Hepatocyte (in vitro differentiated cells): ENCODE measurements around the gene PDRG1. TPM values are rescaled to one million over a fixed set of nuclear protein-coding genes. Genes with fewer than 3 reads are reported as not detected.

Source experiments
- DNase-seq: peaks from one replicate; pipeline ENCODE4 v3.0.0-alpha.2; 2016; ENCODE audit warnings: low spot score
- H2AFZ ChIP-seq: fragments of 200-600 bp; sonication (generic); 2 replicates; pipeline ENCODE4 v1.6.0; 2016; ENCODE audit warnings: antibody characterized with exemption, mild to moderate bottlenecking
- H3K27ac ChIP-seq: fragments of 200-600 bp; sonication (generic); 2 replicates; pipeline ENCODE4 v1.5.1; 2016; ENCODE audit warnings: mild to moderate bottlenecking
- H3K27me3 ChIP-seq: fragments of 200-600 bp; sonication (generic); 2 replicates; pipeline ENCODE4 v1.6.1; 2016
- H3K36me3 ChIP-seq: fragments of 200-600 bp; sonication (generic); replicated peaks from 2 replicates; pipeline ENCODE4 v1.5.1; 2016; ENCODE audit warnings: low read depth; ENCODE audit not compliant: insufficient read depth
- H3K4me1 ChIP-seq: fragments of 200-600 bp; sonication (generic); 2 replicates; pipeline ENCODE4 v1.5.1; 2016; ENCODE audit warnings: mild to moderate bottlenecking, moderate library complexity; ENCODE audit not compliant: insufficient read depth
- H3K4me2 ChIP-seq: fragments of 200-600 bp; sonication (generic); 2 replicates; pipeline ENCODE4 v1.6.0; 2016
- H3K4me3 ChIP-seq: fragments of 200-600 bp; sonication (generic); 2 replicates; pipeline ENCODE4 v1.5.1; 2016; ENCODE audit warnings: mild to moderate bottlenecking
- H3K79me2 ChIP-seq: fragments of 200-600 bp; sonication (generic); 2 replicates; pipeline ENCODE4 v1.6.0; 2017; ENCODE audit warnings: mild to moderate bottlenecking
- H3K9me2 ChIP-seq: fragments of 200-600 bp; sonication (generic); replicated peaks from 2 replicates; pipeline ENCODE4 v1.6.0; 2017; ENCODE audit warnings: mild to moderate bottlenecking; ENCODE audit not compliant: insufficient read depth
- H3K9me3 ChIP-seq: fragments of 200-600 bp; sonication (generic); 2 replicates; pipeline ENCODE4 v1.5.1; 2016; ENCODE audit warnings: low read depth, mild to moderate bottlenecking
- H4K20me1 ChIP-seq: fragments of 200-600 bp; sonication (generic); 2 replicates; pipeline ENCODE4 v1.6.0; 2016; ENCODE audit warnings: mild to moderate bottlenecking; ENCODE audit not compliant: insufficient read depth, poor library complexity, severe bottlenecking
- EZH2 ChIP-seq: fragments of 200-600 bp; sonication (generic); IDR thresholded peaks from 2 replicates; pipeline ENCODE4 v1.6.1; 2016; ENCODE audit warnings: antibody characterized with exemption, mild to moderate bottlenecking, borderline replicate concordance
- EZH2phosphoT487 ChIP-seq: fragments of 200-600 bp; sonication (generic); IDR thresholded peaks from one replicate; pipeline ENCODE4 v1.6.1; 2018; ENCODE audit warnings: antibody characterized with exemption, mild to moderate bottlenecking, low read depth, moderate library complexity; ENCODE audit not compliant: unreplicated experiment, severe bottlenecking
- WGBS: methylation state at CpG from one replicate; pipeline ENCODE4 v1.1.6; 2016; ENCODE audit warnings: low lambda C conversion rate; ENCODE audit errors: missing lambda C conversion rate; 5-methylcytosine and 5-hydroxymethylcytosine counted together
- polyA plus RNA-seq: library from polyadenylated mRNA; unstranded; fragments of >200 nt; fragmentation: Nextera tagmentation; extraction: Ambion mirVana; gene quantifications from 2 replicates; pipeline ENCODE4 v1.2.1, GENCODE V29; 2016
- total RNA-seq: library from RNA; depleted of rRNA; stranded (reverse); fragments of >200 nt; gene quantifications from 2 replicates; pipeline ENCODE4 v1.2.3, GENCODE V29; 2014
- TF ChIP-seq, protein P1 (sequence below): fragments of 200-600 bp; sonication (generic); IDR thresholded peaks from 2 replicates; pipeline ENCODE4 v1.5.1; 2016; ENCODE audit warnings: antibody characterized with exemption, mild to moderate bottlenecking; ENCODE audit not compliant: poor library complexity

The PDRG1 gene
- total and polyA plus RNA-seq, 2 experiments from 2014 or later, result 9.1 to 25.4 TPM

- Histone ChIP-seq H3K9me2 (no peaks in the 10 kb centered on the region), H3K4me3 (no peak overlapping the region), H3K4me1 (no peaks in the 10 kb centered on the region), H2AFZ (no peak overlapping the region), H3K36me3 (no peaks in the 10 kb centered on the region), H3K9me3 (no peaks in the 10 kb centered on the region), H3K27ac (no peak overlapping the region), H3K79me2 (no peaks in the 10 kb centered on the region), H4K20me1 (no peaks in the 10 kb centered on the region), H3K4me2 (no peak overlapping the region), H3K27me3 (peaks cover 14% of the 10 kb centered on the region)
- TF ChIP-seq EZH2phosphoT487 (no peak), EZH2 (no peak)
- TF ChIP-seq, protein P1, sequence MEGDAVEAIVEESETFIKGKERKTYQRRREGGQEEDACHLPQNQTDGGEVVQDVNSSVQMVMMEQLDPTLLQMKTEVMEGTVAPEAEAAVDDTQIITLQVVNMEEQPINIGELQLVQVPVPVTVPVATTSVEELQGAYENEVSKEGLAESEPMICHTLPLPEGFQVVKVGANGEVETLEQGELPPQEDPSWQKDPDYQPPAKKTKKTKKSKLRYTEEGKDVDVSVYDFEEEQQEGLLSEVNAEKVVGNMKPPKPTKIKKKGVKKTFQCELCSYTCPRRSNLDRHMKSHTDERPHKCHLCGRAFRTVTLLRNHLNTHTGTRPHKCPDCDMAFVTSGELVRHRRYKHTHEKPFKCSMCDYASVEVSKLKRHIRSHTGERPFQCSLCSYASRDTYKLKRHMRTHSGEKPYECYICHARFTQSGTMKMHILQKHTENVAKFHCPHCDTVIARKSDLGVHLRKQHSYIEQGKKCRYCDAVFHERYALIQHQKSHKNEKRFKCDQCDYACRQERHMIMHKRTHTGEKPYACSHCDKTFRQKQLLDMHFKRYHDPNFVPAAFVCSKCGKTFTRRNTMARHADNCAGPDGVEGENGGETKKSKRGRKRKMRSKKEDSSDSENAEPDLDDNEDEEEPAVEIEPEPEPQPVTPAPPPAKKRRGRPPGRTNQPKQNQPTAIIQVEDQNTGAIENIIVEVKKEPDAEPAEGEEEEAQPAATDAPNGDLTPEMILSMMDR, result no peak
- no peak for DNase-seq
- whole genome bisulfite sequencing, result 58% methylated on average over 6 of the region's 6 CpGs
Measured at GRCh38 chr20:31984981-31985471, 33.2 kb upstream of the PDRG1 start.

- no peaks in the 10 kb centered on the region for H3K9me2 ChIP-seq
- no peak for DNase-seq
- no peaks in the 10 kb centered on the region for H3K79me2 ChIP-seq
- H3K27me3 ChIP-seq, result peaks cover 15% of the 10 kb centered on the region
- H4K20me1 ChIP-seq, result no peaks in the 10 kb centered on the region
- 72% methylated on average over 2 of the region's 2 CpGs for WGBS
- TF ChIP-seq, protein P1, result no peak
- no peak for TF ChIP-seq EZH2phosphoT487
- TF ChIP-seq EZH2, result no peak
- no peak overlapping the region for H3K4me3 ChIP-seq
- H3K4me2 ChIP-seq, result no peak overlapping the region
- no peak overlapping the region for H3K27ac ChIP-seq
- H2AFZ ChIP-seq, result no peak overlapping the region
- H3K36me3 ChIP-seq, result no peaks in the 10 kb centered on the region
- H3K4me1 ChIP-seq, result no peaks in the 10 kb centered on the region
- no peaks in the 10 kb centered on the region for H3K9me3 ChIP-seq
Measured at GRCh38 chr20:31981784-31982183, 29.9 kb upstream of the PDRG1 start.

DNA sequence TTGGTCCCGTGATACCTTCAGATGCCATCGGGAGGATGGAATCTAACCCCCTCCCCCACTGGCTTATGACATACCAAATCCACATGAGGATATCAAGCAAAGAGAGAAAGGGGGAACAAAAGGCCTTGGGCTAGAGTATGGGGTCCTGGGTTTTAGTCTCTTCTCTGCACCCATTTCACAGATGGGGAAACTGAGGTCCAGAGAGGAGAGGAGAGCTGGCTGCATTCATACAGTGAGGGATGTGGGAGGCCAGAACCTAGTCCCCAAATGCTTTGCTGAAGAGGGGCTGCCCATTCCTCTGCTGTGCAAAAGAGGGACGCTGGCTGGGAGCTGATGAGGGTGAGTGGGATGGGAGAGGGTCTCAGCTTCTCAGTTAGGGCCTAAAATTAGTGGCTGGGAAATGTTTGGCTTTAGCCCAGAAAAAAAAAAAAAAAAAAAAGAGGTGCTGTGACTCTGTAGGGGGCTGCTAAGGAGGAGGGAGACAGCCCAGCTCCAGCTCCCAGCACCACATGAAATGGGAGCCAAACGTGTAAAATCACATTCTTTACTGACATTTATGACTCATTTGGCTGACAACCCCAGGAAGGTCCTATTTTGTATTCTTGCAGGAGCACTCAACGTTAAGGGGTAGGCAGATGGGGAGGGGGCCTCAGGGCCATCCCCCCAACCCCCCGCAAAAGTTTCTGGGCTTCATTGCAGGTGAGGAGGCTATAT is 28.0 kb upstream of the PDRG1 start:
- H3K9me2 ChIP-seq, result no peaks in the 10 kb centered on the region
- TF ChIP-seq EZH2phosphoT487 (no peak), EZH2 (no peak)
- TF ChIP-seq, protein P1, result no peak
- WGBS, result 64% methylated on average over 6 of the region's 6 CpGs
- H3K79me2 ChIP-seq, result no peaks in the 10 kb centered on the region
- H3K27me3 ChIP-seq, result peaks cover 12% of the 10 kb centered on the region
- no peak overlapping the region for H3K27ac ChIP-seq
- DNase-seq, result no peak
- no peaks in the 10 kb centered on the region for H3K4me1 ChIP-seq
- no peaks in the 10 kb centered on the region for H4K20me1 ChIP-seq
- H3K9me3 ChIP-seq, result no peaks in the 10 kb centered on the region
- H2AFZ ChIP-seq, result no peak overlapping the region
- no peak overlapping the region for H3K4me2 ChIP-seq
- no peak overlapping the region for H3K4me3 ChIP-seq
- H3K36me3 ChIP-seq, result no peaks in the 10 kb centered on the region
